ENCODE results near the gene ROBO1. TPM values are rescaled to one million over a fixed set of nuclear protein-coding genes. Genes with fewer than 3 reads are reported as not detected.
"Not testable (repeated sequence)": the region's sequence is repeated elsewhere in the genome, so short reads cannot be mapped to it uniquely, and the experiment has no call there.

Gene ROBO1
- total RNA-seq, 1 donor from 2014 or later: 3.1 TPM

DNA sequence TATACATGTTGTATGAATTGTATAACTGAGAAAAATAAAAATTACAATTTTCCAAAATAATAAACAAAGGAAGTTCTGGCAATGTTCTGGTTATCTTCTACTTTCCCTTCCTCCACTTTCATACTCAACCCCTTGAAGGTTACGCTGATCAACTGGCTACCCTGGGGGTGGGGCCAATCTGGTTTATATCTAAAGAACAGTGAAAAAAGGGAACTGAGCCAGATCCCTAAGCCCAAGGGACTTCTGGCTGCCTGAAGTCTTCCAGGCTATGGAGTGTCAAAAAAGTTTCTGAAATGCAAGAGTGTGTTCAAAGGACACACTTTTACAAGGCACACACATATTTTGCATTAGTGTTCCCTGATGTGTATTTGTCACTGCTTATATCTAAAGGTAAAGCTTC, 591.9 kb downstream of the ROBO1 start:
- intact Hi-C loops (cut with micrococcal nuclease): no loop called here
- ATAC-seq (ENCODE audit: low read depth) (no peak), DNase-seq (no peak)
- CTCF ChIA-PET: no interaction called here
- POLR2A ChIA-PET: no interaction called here
- Mint-ChIP-seq H3K9me3 (no peaks in the 10 kb centered on the region), H3K27me3 (no peaks in the 10 kb centered on the region), H3K4me3 (no peak overlapping the region), H3K36me3 (ENCODE audit: low read depth) (no peaks in the 10 kb centered on the region), H3K4me1 (no peaks in the 10 kb centered on the region), H3K27ac (no peak overlapping the region)
- TF ChIP-seq, protein P1, sequence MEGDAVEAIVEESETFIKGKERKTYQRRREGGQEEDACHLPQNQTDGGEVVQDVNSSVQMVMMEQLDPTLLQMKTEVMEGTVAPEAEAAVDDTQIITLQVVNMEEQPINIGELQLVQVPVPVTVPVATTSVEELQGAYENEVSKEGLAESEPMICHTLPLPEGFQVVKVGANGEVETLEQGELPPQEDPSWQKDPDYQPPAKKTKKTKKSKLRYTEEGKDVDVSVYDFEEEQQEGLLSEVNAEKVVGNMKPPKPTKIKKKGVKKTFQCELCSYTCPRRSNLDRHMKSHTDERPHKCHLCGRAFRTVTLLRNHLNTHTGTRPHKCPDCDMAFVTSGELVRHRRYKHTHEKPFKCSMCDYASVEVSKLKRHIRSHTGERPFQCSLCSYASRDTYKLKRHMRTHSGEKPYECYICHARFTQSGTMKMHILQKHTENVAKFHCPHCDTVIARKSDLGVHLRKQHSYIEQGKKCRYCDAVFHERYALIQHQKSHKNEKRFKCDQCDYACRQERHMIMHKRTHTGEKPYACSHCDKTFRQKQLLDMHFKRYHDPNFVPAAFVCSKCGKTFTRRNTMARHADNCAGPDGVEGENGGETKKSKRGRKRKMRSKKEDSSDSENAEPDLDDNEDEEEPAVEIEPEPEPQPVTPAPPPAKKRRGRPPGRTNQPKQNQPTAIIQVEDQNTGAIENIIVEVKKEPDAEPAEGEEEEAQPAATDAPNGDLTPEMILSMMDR (IDR thresholded peaks at IDR 0.05): no peak

DNA sequence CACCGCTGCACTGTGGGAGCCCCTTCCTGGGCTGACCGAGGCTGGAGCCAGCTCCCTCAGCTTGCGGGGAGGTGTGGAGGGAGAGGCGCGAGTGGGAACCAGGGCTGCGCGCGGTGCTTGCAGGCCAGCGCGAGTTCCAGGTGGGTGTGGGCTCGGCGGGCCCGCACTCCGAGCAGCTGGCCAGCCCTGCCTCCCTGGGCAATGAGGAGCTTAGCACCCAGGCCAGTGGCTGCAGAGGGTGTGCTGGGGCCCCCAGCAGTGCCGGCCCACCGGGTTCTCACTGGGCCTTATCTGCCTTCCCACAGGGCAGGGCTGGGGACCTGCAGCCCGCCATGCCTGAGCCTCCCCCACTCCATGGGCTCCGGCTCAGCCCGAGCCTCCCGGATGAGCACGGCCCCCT, 594.5 kb downstream of the ROBO1 start:
- intact Hi-C loops (cut with micrococcal nuclease); DNase-seq; H3K4me1 Mint-ChIP-seq; ATAC-seq (ENCODE audit: low read depth); H3K27me3 Mint-ChIP-seq; H3K36me3 Mint-ChIP-seq (ENCODE audit: low read depth); H3K9me3 Mint-ChIP-seq; H3K27ac Mint-ChIP-seq; CTCF ChIA-PET; POLR2A ChIA-PET; H3K4me3 Mint-ChIP-seq: not testable (repeated sequence)

DNA sequence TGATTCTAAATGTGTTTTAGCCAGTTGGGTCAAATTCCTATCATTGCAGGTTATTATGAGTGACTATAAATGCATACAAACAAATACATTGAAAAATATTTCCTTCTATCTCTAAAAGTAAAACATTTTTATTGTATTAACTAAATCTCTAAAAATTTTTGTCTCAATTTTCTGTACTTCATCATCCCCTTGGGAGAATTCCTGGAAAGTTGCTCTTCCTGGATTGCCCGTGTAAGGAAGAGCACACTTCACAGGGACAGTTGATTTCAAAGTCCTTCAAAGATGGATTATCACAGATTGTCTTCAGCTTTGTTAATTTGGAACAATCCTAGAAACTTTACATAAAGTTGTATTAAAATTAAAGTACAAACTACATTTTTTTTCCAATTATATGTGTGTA, 595.6 kb downstream of the ROBO1 start:
- TF ChIP-seq, protein P1 (IDR thresholded peaks at IDR 0.05): no peak
- DNase-seq (no peak), ATAC-seq (ENCODE audit: low read depth) (no peak)
- CTCF ChIA-PET: no interaction called here
- Mint-ChIP-seq H3K9me3 (peaks cover 4% of the 10 kb centered on the region), H3K36me3 (ENCODE audit: low read depth) (no peaks in the 10 kb centered on the region), H3K27ac (no peak overlapping the region), H3K4me3 (no peak overlapping the region), H3K4me1 (no peaks in the 10 kb centered on the region), H3K27me3 (no peaks in the 10 kb centered on the region)
- intact Hi-C loops (cut with micrococcal nuclease): no loop called here
- POLR2A ChIA-PET: no interaction called here

DNA sequence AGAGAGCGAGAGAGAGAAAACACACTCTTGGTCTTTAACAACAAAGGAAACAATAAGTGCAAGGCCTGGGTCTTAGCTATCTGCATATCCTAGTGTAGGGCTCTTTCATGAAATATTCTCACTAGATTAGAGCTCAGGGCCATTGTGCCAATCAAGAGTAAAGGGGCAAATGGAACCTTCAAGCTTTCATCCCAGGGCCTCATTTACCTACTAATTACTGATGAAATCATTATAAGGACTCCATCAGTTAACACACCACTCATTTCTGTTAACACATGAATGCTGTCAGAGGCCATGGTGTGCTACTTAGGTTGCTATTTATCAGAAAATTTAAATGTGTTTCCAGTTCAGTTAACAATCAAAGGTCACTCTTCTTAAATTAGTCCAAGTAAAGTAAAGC, 597.8 kb downstream of the ROBO1 start:
- H3K9me3 Mint-ChIP-seq: peaks cover 11% of the 10 kb centered on the region

DNA sequence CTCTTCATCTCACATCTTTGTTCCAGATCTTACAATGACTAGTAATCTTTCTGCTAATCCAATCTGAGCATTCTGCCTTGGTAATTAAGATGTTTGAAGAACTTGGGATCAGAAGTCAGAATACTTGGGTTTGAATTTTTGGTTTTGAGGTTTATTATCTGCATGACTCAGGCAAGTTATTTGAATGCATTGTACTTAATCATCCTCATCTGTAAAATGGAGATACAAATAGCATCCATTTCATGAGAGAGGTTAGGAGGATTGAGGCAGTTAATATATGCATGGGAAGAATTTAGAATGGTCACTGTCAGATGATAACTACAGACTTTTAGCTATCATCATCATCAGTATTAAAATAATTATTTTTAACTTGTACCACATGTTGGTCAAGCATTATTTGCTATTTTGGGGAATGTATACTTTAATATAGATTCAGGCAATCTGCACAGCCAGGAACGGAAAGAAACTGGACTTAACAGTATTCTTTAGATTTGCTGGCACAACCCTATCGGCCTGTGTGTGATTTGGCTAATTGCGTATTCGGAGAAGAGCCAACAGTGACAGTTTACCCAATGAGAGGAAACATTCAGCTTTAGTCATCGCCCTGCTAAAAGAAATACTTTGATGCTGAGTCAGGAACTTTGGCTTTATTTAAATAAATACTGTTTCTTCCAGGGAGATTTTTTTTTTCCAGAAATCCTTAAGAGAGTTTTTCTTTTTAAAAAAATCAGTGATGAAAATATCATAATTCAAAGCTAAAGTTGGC, 600.0 kb downstream of the ROBO1 start:
- CTCF ChIA-PET: no interaction called here
- Mint-ChIP-seq H3K4me1 (no peaks in the 10 kb centered on the region), H3K36me3 (ENCODE audit: low read depth) (no peaks in the 10 kb centered on the region), H3K9me3 (peaks cover 11% of the 10 kb centered on the region), H3K27ac (no peak overlapping the region), H3K4me3 (no peak overlapping the region), H3K27me3 (no peaks in the 10 kb centered on the region)
- POLR2A ChIA-PET: no interaction called here
- TF ChIP-seq, protein P1 (IDR thresholded peaks at IDR 0.05): no peak
- DNase-seq (no peak), ATAC-seq (ENCODE audit: low read depth) (no peak)
- intact Hi-C loops (cut with micrococcal nuclease): no loop called here

More for the DNA sequence above, 597.8 kb downstream of the ROBO1 start:
- intact Hi-C loops (cut with micrococcal nuclease): no loop called here
- Mint-ChIP-seq H3K4me1 (no peaks in the 10 kb centered on the region), H3K36me3 (ENCODE audit: low read depth) (no peaks in the 10 kb centered on the region), H3K4me3 (no peak overlapping the region), H3K27ac (no peak overlapping the region), H3K27me3 (no peaks in the 10 kb centered on the region)
- POLR2A ChIA-PET: no interaction called here
- DNase-seq (no peak), ATAC-seq (ENCODE audit: low read depth) (no peak)
- CTCF ChIA-PET: no interaction called here
- TF ChIP-seq, protein P1 (IDR thresholded peaks at IDR 0.05): no peak

DNA sequence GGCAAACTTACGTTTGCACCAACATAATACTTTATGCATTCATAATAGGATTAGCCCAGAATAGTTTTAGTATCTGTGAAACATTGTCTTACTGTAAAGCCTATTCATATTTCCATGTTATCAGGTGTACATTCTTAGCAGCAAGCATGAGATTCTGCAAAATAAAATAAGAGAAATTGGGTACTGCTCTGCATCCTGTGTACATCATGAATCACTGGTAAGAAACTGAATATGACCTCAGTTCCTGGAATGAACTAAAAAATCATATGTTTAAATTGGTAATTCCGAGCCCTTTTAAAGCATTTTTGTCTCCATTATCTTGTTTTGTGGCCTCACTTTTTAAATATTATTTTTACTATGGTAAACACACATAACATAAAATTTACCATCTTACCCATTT, 605.1 kb downstream of the ROBO1 start:
- H3K27ac Mint-ChIP-seq: no peak overlapping the region
- H3K27me3 Mint-ChIP-seq: no peaks in the 10 kb centered on the region
- ATAC-seq (ENCODE audit: low read depth) (no peak), DNase-seq (no peak)
- H3K36me3 Mint-ChIP-seq (ENCODE audit: low read depth): no peaks in the 10 kb centered on the region
- no peaks in the 10 kb centered on the region for H3K4me1 Mint-ChIP-seq
- intact Hi-C loops (cut with micrococcal nuclease): no loop called here
- ChIA-PET CTCF (no interaction called here), POLR2A (no interaction called here)
- H3K9me3 Mint-ChIP-seq: peaks cover 14% of the 10 kb centered on the region
- TF ChIP-seq, protein P1 (IDR thresholded peaks at IDR 0.05): no peak
- no peak overlapping the region for H3K4me3 Mint-ChIP-seq

All from activated B cell treated with CpG ODN at 0.5 μM for 24 hours (primary cell).